22Rv1 (cell line): Measurements from ENCODE around the gene BMPER.

Experiments used
- H3K27ac ChIP-seq: fragments of 450-650 bp; 2 replicates; pipeline ENCODE4 v1.5.1; 2017
- ZFX ChIP-seq: fragments of 450-650 bp; IDR thresholded peaks from 2 replicates; pipeline ENCODE4 v1.6.1; 2017; ENCODE audit warnings: antibody characterized with exemption, borderline replicate concordance
- TF ChIP-seq, protein P1 (sequence below): fragments of 450-650 bp; IDR thresholded peaks from 2 replicates; pipeline ENCODE4 v1.5.1; 2017; ENCODE audit warnings: mild to moderate bottlenecking

Gene BMPER

DNA sequence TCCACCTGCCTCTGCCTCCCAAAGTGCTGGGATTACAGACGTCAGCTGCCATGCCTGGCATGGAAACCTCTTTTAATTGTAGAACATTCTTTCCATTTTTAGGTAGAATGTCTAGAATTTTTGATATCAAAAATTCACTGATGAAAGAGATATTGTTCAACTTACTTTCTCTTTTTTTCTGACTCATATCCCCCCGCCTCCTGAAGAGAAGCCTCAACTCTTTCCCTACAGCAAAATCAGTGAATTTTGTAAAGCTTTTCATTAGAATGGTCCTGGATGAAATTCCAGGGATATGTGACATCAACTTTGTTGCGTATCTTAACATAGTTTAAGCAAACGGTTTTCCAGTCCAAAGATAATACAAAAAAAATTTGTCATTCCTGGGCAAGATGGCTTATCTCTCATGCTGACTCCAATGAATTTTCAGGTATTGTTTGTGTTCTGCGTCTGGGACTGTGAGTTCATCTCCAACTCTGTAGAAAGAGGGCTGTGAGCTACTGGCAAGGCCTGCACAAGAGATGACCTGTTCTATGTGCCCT, 256.8 kb downstream of the BMPER start:
- TF ChIP-seq, protein P1, sequence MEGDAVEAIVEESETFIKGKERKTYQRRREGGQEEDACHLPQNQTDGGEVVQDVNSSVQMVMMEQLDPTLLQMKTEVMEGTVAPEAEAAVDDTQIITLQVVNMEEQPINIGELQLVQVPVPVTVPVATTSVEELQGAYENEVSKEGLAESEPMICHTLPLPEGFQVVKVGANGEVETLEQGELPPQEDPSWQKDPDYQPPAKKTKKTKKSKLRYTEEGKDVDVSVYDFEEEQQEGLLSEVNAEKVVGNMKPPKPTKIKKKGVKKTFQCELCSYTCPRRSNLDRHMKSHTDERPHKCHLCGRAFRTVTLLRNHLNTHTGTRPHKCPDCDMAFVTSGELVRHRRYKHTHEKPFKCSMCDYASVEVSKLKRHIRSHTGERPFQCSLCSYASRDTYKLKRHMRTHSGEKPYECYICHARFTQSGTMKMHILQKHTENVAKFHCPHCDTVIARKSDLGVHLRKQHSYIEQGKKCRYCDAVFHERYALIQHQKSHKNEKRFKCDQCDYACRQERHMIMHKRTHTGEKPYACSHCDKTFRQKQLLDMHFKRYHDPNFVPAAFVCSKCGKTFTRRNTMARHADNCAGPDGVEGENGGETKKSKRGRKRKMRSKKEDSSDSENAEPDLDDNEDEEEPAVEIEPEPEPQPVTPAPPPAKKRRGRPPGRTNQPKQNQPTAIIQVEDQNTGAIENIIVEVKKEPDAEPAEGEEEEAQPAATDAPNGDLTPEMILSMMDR: no peak
- no peak for TF ChIP-seq ZFX
- H3K27ac ChIP-seq: no peak overlapping the region

DNA sequence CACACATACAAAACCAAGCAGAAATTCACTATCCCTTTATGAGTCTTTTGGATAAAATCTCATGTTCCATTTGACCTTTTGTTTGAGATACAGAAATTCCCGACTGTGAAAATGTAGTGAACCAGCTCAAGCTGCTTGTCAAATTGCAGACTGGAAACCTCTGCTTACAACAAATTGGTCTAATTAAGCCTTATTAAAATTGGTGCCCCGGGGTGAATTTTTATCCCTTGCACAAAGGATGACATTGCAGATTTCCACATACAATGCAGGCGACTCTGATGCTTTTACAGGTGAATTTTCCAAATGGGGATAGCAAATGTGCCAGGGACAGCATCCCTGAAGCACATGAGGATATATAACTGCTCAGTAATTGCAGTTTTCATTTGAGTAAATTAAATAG, 257.3 kb downstream of the BMPER start:
- H3K27ac ChIP-seq: no peak overlapping the region
- TF ChIP-seq, protein P1: no peak
- no peak for TF ChIP-seq ZFX

DNA sequence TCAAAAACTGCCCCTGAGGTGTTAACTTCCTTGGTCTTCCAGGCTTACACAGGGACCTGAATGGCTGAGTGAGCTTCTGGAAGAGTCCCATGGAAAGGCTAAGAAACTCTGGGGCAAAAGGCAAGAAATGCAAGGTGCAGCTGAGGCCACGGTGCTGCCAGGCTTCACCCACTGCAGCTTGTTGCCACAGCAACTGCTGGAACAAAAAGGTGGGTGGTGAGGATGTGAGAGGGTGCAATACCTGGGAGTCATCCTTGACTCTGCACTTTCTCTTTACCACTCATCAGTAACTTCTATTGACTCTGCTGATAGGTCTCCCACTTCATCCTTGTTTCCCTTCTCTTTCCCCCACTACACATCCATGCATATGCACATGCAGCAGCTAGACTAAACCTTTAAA, 258.6 kb downstream of the BMPER start:
- H3K27ac ChIP-seq: no peak overlapping the region
- TF ChIP-seq, protein P1: no peak
- TF ChIP-seq ZFX: no peak

DNA sequence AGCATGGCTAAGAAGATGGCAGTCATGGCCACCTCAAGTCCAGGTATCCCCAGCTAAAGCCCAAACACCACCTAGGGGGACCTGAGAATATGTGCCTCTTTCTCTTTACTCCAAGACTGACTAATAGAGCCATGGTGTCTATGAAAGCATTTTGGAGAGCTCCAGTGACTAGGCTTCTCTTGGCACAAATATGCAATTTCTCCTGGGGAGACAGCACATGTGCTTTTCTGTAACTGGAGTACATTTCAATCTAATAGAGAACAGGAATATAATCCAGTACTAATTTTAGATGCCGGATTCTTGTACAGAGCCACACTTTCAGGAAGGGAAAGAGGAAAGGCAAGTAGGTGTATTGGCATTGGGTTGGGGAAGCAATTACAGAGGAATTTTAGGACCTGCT, 260.1 kb downstream of the BMPER start:
- no peak overlapping the region for H3K27ac ChIP-seq
- TF ChIP-seq ZFX: no peak
- TF ChIP-seq, protein P1: no peak

DNA sequence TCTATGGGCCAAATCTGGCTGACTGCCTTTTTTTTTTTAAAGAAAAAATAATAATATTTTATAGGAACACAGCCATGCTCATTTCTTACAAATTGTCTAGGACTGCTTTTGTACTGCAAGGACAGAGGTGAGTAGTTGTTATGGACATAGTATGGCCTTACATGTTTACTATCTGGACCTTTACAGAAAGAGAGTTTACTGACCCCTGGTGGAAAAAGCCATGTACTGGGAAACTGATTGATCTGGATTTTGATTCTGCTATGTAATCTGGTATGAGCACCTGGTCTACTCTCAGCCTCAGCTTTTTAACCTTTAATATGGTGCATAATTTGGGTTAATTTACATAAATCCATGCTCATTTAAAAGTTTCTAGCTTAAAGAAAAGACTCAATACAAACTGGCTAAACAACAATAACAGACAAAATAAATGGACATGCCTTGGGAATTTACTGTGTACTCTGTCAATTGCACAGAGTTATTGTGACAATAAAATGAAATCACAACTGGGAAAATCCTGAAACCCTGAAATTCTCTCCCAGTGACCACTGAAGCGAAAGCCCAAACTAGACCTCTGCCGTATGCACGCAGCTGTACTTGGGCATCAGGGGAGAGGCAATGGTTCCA, 260.7 kb downstream of the BMPER start:
- no peak overlapping the region for H3K27ac ChIP-seq
- TF ChIP-seq ZFX: no peak
- TF ChIP-seq, protein P1: peak; percentile 80

DNA sequence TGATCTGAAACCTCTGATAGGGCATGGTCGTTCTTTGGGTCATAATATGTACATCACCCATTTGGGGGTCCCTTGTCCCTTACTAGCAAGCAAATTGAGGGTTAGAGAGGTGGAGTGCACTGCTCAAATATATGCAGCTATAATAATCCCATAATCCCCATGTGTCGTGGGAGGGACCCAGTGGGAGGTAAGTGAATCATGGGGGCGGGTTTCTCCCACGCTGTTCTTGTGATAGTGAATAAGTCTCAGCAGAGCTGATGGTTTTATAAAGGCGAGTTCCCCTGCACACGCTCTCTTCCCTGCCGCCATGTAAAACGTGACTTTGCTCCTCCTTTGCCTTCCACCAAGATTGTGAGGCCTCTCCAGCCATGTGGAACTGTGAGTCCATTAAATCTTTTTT, 262.7 kb downstream of the BMPER start:
- TF ChIP-seq, protein P1: no peak
- TF ChIP-seq ZFX: no peak
- H3K27ac ChIP-seq: no peak overlapping the region

DNA sequence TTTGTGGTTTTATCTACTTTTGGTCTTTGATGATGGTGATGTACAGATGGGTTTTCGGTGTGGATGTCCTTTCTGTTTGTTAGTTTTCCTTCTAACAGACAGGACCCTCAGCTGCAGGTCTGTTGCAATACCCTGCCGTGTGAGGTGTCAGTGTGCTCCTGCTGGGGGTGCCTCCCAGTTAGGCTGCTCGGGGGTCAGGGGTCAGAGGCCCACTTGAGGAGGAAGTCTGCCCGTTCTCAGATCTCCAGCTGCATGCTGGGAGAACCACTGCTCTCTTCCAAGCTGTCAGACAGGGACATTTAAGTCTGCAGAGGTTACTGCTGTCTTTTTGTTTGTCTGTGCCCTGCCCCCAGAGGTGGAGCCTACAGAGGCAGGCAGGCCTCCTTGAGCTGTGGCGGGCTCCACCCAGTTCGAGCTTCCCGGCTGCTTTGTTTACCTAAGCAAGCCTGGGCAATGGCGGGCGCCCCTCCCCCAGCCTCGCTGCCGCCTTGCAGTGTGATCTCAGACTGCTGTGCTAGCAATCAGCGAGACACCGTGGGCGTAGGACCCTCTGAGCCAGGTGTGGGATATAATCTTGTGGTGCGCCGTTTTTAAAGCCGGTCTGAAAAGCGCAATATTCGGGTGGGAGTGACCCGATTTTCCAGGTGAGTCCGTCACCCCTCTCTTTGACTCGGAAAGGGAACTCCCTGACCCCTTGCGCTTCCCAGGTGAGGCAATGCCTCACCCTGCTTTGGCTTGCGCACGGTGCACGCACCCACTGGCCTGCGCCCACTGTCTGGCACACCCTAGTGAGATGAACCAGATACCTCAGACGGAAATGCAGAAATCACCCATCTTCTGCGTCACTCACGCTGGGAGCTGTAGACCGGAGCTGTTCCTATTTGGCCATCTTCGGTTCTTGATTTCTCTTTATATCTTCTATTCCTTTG, 269.6 kb downstream of the BMPER start:
- peak overlapping the region; percentile 47; the same call in 1 of the 2 replicates for H3K27ac ChIP-seq
